ENCODE data around the gene RBMS2.

- TF ChIP-seq CTCF (IDR thresholded peaks at IDR 0.05) (no peak), EZH2 (IDR thresholded peaks at IDR 0.05; ENCODE audit: borderline replicate concordance, insufficient read depth, low read depth, low read length, poor library complexity, severe bottlenecking) (no peak)
Measured at GRCh38 chr12:56628671-56629458, 107.2 kb downstream of the RBMS2 start.
